ENCODE results near the gene PRDM1.

Gene PRDM1

GRCh38 chr6:106145144-106145543, 59.0 kb downstream of the PRDM1 start:
- H3K9me3 ChIP-seq (ENCODE audit: insufficient read depth, low read depth, low read length) = no peaks in the 10 kb centered on the region
- no peak for TF ChIP-seq EZH2phosphoT487 (IDR thresholded peaks at IDR 0.05; ENCODE audit: borderline replicate concordance)
- H3K4me1 ChIP-seq (ENCODE audit: insufficient read depth, low read length, poor library complexity, severe bottlenecking) = peaks cover 32% of the 10 kb centered on the region
- H3K27me3 ChIP-seq (ENCODE audit: insufficient read depth, low read length, poor library complexity, severe bottlenecking) = no peaks in the 10 kb centered on the region
- no peaks in the 10 kb centered on the region for H4K20me1 ChIP-seq (ENCODE audit: insufficient read depth, low read length, poor library complexity, severe bottlenecking)
- H3K36me3 ChIP-seq (ENCODE audit: insufficient read depth, low read length) = no peaks in the 10 kb centered on the region
- no peaks in the 10 kb centered on the region for H3K79me2 ChIP-seq (ENCODE audit: insufficient read depth, low read length)
- no peak overlapping the region for H2AFZ ChIP-seq (ENCODE audit: low read length)
- no peak overlapping the region for H3K9ac ChIP-seq (ENCODE audit: low read depth, low read length, poor library complexity, severe bottlenecking)
- H3K4me2 ChIP-seq (ENCODE audit: low read depth, low read length, poor library complexity, severe bottlenecking) = no peak overlapping the region
- no peak overlapping the region for H3K4me3 ChIP-seq (ENCODE audit: low read length, poor library complexity, severe bottlenecking)
- H3K9me2 ChIP-seq (replicated peaks; ENCODE audit: low read depth, low read length) = no peaks in the 10 kb centered on the region
- peaks cover 3% of the 10 kb centered on the region; the same call in 1 of the 2 replicates for H3F3A ChIP-seq (ENCODE audit: low read depth)

DNA sequence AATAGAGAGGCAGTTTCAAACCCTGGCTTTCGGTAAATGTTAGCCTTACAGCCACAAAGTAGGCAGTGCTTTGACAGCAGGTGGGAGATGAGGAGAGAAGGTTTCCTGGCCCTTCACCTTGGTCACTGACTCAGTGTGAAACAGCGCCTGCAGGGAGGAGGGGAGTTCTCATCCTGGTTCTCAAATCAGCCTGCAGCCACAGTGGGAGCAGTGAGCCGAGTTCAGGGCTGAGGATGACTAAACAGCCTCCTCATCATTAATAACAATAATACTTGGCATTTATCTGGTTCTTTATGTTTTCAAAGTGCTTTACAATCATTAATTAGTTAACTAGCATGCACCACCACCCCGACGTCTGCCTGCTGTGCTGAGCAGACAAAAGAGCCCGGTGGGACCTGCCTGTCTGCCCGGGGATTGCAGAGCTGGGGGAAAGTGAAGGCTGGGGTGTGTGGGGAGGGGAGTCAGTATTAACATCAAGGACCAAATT, 59.6 kb downstream of the PRDM1 start:
- H2AFZ ChIP-seq (ENCODE audit: low read length) = no peak overlapping the region

DNA sequence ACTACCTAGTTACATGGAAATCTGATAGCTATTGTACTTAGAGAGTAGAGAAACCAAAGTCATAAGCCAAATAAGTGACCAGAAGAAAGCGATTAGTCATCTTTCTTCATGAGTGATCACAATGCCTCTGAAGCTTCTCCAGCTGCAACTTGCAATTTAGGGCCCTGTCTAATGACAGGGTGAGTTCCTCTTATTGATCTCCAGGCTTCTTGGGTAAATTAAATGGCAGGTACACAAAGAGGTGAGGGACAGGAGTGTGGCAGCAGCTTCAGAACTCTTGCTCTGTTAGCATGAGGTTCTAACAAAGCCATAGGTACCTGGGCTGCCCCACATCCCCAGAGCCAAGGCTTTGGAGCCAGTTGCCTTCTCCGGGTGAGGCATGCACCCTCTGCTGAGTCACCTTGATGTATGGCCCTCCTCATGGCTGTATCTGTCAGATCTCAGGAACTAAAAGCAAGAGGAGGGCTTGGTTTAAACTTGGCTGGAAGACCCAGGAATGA, 60.8 kb downstream of the PRDM1 start:
- no peak overlapping the region for H2AFZ ChIP-seq (ENCODE audit: low read length)
- H3K9ac ChIP-seq (ENCODE audit: low read depth, low read length, poor library complexity, severe bottlenecking) = no peak overlapping the region
- no peaks in the 10 kb centered on the region for H3F3A ChIP-seq (ENCODE audit: low read depth)
- peaks cover 18% of the 10 kb centered on the region for H3K4me1 ChIP-seq (ENCODE audit: insufficient read depth, low read length, poor library complexity, severe bottlenecking)
- H3K4me3 ChIP-seq (ENCODE audit: low read length, poor library complexity, severe bottlenecking) = no peak overlapping the region
- no peak overlapping the region for H3K4me2 ChIP-seq (ENCODE audit: low read depth, low read length, poor library complexity, severe bottlenecking)
- H4K20me1 ChIP-seq (ENCODE audit: insufficient read depth, low read length, poor library complexity, severe bottlenecking) = no peaks in the 10 kb centered on the region
- no peak for TF ChIP-seq EZH2phosphoT487 (IDR thresholded peaks at IDR 0.05; ENCODE audit: borderline replicate concordance)
- TF ChIP-seq, protein P1, sequence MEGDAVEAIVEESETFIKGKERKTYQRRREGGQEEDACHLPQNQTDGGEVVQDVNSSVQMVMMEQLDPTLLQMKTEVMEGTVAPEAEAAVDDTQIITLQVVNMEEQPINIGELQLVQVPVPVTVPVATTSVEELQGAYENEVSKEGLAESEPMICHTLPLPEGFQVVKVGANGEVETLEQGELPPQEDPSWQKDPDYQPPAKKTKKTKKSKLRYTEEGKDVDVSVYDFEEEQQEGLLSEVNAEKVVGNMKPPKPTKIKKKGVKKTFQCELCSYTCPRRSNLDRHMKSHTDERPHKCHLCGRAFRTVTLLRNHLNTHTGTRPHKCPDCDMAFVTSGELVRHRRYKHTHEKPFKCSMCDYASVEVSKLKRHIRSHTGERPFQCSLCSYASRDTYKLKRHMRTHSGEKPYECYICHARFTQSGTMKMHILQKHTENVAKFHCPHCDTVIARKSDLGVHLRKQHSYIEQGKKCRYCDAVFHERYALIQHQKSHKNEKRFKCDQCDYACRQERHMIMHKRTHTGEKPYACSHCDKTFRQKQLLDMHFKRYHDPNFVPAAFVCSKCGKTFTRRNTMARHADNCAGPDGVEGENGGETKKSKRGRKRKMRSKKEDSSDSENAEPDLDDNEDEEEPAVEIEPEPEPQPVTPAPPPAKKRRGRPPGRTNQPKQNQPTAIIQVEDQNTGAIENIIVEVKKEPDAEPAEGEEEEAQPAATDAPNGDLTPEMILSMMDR (conservative IDR thresholded peaks at IDR 0.05; ENCODE audit: low read length) = no peak
- no peaks in the 10 kb centered on the region for H3K79me2 ChIP-seq (ENCODE audit: insufficient read depth, low read length)
- H3K27me3 ChIP-seq (ENCODE audit: insufficient read depth, low read length, poor library complexity, severe bottlenecking) = no peaks in the 10 kb centered on the region
- H3K36me3 ChIP-seq (ENCODE audit: insufficient read depth, low read length) = no peaks in the 10 kb centered on the region
- H3K9me3 ChIP-seq (ENCODE audit: insufficient read depth, low read depth, low read length) = no peaks in the 10 kb centered on the region
- no peaks in the 10 kb centered on the region for H3K9me2 ChIP-seq (replicated peaks; ENCODE audit: low read depth, low read length)

More for the DNA sequence above, 59.6 kb downstream of the PRDM1 start:
- TF ChIP-seq EZH2phosphoT487 (IDR thresholded peaks at IDR 0.05; ENCODE audit: borderline replicate concordance) = no peak
- TF ChIP-seq, protein P1 (conservative IDR thresholded peaks at IDR 0.05; ENCODE audit: low read length) = no peak
- Histone ChIP-seq H3F3A (ENCODE audit: low read depth) (peaks cover 3% of the 10 kb centered on the region; the same call in 1 of the 2 replicates), H3K9me2 (replicated peaks; ENCODE audit: low read depth, low read length) (no peaks in the 10 kb centered on the region), H3K4me2 (ENCODE audit: low read depth, low read length, poor library complexity, severe bottlenecking) (no peak overlapping the region), H3K36me3 (ENCODE audit: insufficient read depth, low read length) (no peaks in the 10 kb centered on the region), H3K27me3 (ENCODE audit: insufficient read depth, low read length, poor library complexity, severe bottlenecking) (no peaks in the 10 kb centered on the region), H3K79me2 (ENCODE audit: insufficient read depth, low read length) (no peaks in the 10 kb centered on the region), H3K9me3 (ENCODE audit: insufficient read depth, low read depth, low read length) (no peaks in the 10 kb centered on the region), H4K20me1 (ENCODE audit: insufficient read depth, low read length, poor library complexity, severe bottlenecking) (no peaks in the 10 kb centered on the region), H3K4me3 (ENCODE audit: low read length, poor library complexity, severe bottlenecking) (no peak overlapping the region), H3K9ac (ENCODE audit: low read depth, low read length, poor library complexity, severe bottlenecking) (no peak overlapping the region), H3K4me1 (ENCODE audit: insufficient read depth, low read length, poor library complexity, severe bottlenecking) (peaks cover 28% of the 10 kb centered on the region)

GRCh38 chr6:106147476-106147875, 61.3 kb downstream of the PRDM1 start:
- no peak overlapping the region for H3K4me3 ChIP-seq (ENCODE audit: low read length, poor library complexity, severe bottlenecking)
- no peaks in the 10 kb centered on the region for H3F3A ChIP-seq (ENCODE audit: low read depth)
- no peak overlapping the region for H3K4me2 ChIP-seq (ENCODE audit: low read depth, low read length, poor library complexity, severe bottlenecking)
- H4K20me1 ChIP-seq (ENCODE audit: insufficient read depth, low read length, poor library complexity, severe bottlenecking) = no peaks in the 10 kb centered on the region
- H3K4me1 ChIP-seq (ENCODE audit: insufficient read depth, low read length, poor library complexity, severe bottlenecking) = peaks cover 13% of the 10 kb centered on the region
- H2AFZ ChIP-seq (ENCODE audit: low read length) = no peak overlapping the region
- H3K9me2 ChIP-seq (replicated peaks; ENCODE audit: low read depth, low read length) = no peaks in the 10 kb centered on the region
- no peaks in the 10 kb centered on the region for H3K9me3 ChIP-seq (ENCODE audit: insufficient read depth, low read depth, low read length)
- H3K36me3 ChIP-seq (ENCODE audit: insufficient read depth, low read length) = no peaks in the 10 kb centered on the region
- TF ChIP-seq, protein P1 (conservative IDR thresholded peaks at IDR 0.05; ENCODE audit: low read length) = no peak
- no peak for TF ChIP-seq EZH2phosphoT487 (IDR thresholded peaks at IDR 0.05; ENCODE audit: borderline replicate concordance)
- H3K27me3 ChIP-seq (ENCODE audit: insufficient read depth, low read length, poor library complexity, severe bottlenecking) = no peaks in the 10 kb centered on the region
- H3K79me2 ChIP-seq (ENCODE audit: insufficient read depth, low read length) = no peaks in the 10 kb centered on the region
- H3K9ac ChIP-seq (ENCODE audit: low read depth, low read length, poor library complexity, severe bottlenecking) = no peak overlapping the region

All from Loucy (cell line).